Lung (tissue), 12 donors: ENCODE data around the gene SHTN1. TPM values are rescaled to one million over a fixed set of nuclear protein-coding genes. Genes with fewer than 3 reads are reported as not detected.

Experiments
- ATAC-seq: fragments of 200-7000 bp; cut with Tn5 transposase; one replicate; pipeline ENCODE4 v1.9.1; 2020; ENCODE audit warnings: moderate number of reproducible peaks; ENCODE audit not compliant: insufficient read depth, low FRiP score
- DNase-seq, 3 donors: peaks; one replicate each; pipeline ENCODE4 v3.0.0-alpha.2; 2013 to 2017
- H3K27ac ChIP-seq, 2 donors: one replicate each; pipeline ENCODE4 v1.5.1; 2013; ENCODE audit warnings: mild to moderate bottlenecking in 2 of 2, moderate library complexity in 2 of 2, control low read depth in 1 of 2, inconsistent platforms in 1 of 2, low read depth in 1 of 2, low read length in 1 of 2
- H3K27me3 ChIP-seq, 3 donors: one replicate each; pipeline ENCODE4 v1.5.1; 2013; ENCODE audit warnings: low read length in 2 of 3; ENCODE audit not compliant: control insufficient read depth in 3 of 3, insufficient read depth in 3 of 3
- H3K36me3 ChIP-seq, 4 donors: one replicate each; pipeline ENCODE4 v1.5.1; 2013; ENCODE audit warnings: low read length in 4 of 4, mild to moderate bottlenecking in 1 of 4, moderate library complexity in 1 of 4; ENCODE audit not compliant: control insufficient read depth in 4 of 4, insufficient read depth in 4 of 4
- H3K4me1 ChIP-seq, 5 donors: one replicate each; pipeline ENCODE4 v1.5.1; 2013; ENCODE audit warnings: low read length in 5 of 5, mild to moderate bottlenecking in 2 of 5, moderate library complexity in 1 of 5; ENCODE audit not compliant: control insufficient read depth in 5 of 5, insufficient read depth in 5 of 5
- H3K4me3 ChIP-seq: one replicate; pipeline ENCODE4 v1.5.1; 2013; ENCODE audit warnings: mild to moderate bottlenecking, control low read depth, moderate library complexity
- H3K9ac ChIP-seq, 2 donors: one replicate each; pipeline ENCODE4 v1.5.1; 2013; ENCODE audit warnings: low read length in 2 of 2, control low read depth in 1 of 2; ENCODE audit not compliant: insufficient read depth in 1 of 2
- H3K9me3 ChIP-seq, 4 donors: one replicate each; pipeline ENCODE4 v1.5.1; 2013; ENCODE audit warnings: low read length in 3 of 4, mild to moderate bottlenecking in 1 of 4, moderate library complexity in 1 of 4; ENCODE audit not compliant: control insufficient read depth in 4 of 4, insufficient read depth in 3 of 4
- WGBS, 2 donors: extraction: QIAGEN DNeasy Blood & Tissue Kit; methylation state at CpG; one replicate each; pipeline ENCODE4 v1.1.7; 2013; 5-methylcytosine and 5-hydroxymethylcytosine counted together
- polyA plus RNA-seq, 2 donors: library from polyadenylated mRNA; stranded (reverse); fragments of 200-250 nt; gene quantifications; one replicate each; pipeline ENCODE4 v1.2.1, GENCODE V29; 2013
- total RNA-seq, 2 donors: library from RNA; depleted of rRNA in 1 of 2; stranded (reverse); fragments of >200 nt in 1 of 2; gene quantifications; one replicate each; pipeline ENCODE4 v1.2.1, GENCODE V29; 2014 to 2021
- TF ChIP-seq, protein P1 (sequence below): IDR thresholded peaks from 2 replicates; pipeline ENCODE4 v1.5.1; 2012; ENCODE audit warnings: mild to moderate bottlenecking; ENCODE audit errors: control extremely low read depth, extremely low read depth
- donor health status: control.
- donor health status: control.
- donor health status: Bipolar disorder and iron deficiency.
- donor health status: healthy.
- donor health status: DM: yes; HTN: yes; CAD: no.

The SHTN1 gene
- total and polyA plus RNA-seq, 4 donors: 14.0 to 28.4 (median 16.7) TPM

GRCh38 chr10:116875897-116876296 lies 129.1 kb downstream of the SHTN1 start:
- H3K9me3 ChIP-seq: no peaks in the 10 kb centered on the region
- H3K4me1 ChIP-seq: no peaks in the 10 kb centered on the region
- no peak for DNase-seq
- H3K27me3 ChIP-seq: no peaks in the 10 kb centered on the region
- 90 to 92% methylated on average over 2 of the region's 2 CpGs for WGBS, 2 donors
- H3K9ac ChIP-seq: no peak overlapping the region
- no peak overlapping the region for H3K4me3 ChIP-seq
- no peak overlapping the region for H3K27ac ChIP-seq
- H3K36me3 ChIP-seq: no peaks in the 10 kb centered on the region
- no peak for ATAC-seq
- TF ChIP-seq, protein P1, sequence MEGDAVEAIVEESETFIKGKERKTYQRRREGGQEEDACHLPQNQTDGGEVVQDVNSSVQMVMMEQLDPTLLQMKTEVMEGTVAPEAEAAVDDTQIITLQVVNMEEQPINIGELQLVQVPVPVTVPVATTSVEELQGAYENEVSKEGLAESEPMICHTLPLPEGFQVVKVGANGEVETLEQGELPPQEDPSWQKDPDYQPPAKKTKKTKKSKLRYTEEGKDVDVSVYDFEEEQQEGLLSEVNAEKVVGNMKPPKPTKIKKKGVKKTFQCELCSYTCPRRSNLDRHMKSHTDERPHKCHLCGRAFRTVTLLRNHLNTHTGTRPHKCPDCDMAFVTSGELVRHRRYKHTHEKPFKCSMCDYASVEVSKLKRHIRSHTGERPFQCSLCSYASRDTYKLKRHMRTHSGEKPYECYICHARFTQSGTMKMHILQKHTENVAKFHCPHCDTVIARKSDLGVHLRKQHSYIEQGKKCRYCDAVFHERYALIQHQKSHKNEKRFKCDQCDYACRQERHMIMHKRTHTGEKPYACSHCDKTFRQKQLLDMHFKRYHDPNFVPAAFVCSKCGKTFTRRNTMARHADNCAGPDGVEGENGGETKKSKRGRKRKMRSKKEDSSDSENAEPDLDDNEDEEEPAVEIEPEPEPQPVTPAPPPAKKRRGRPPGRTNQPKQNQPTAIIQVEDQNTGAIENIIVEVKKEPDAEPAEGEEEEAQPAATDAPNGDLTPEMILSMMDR: no peak

DNA sequence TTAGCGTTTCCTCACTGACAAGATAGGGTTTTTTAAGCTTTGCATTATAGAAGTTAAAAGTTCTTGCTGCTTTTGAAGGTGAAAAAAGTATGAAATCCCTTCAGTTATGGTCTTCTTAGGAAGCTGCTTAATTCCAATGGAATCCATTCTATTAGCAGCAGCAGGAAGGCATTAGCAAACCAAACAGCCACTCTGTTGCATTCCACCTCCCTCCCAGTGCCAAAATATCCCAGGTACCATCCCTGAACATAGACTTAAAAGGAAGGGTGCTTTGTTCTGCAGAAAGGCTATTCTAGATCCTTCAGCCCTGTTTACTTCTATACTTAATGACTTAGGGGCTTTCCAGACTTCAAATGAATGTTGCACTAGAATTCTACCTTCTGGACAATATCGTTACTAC lies 131.9 kb downstream of the SHTN1 start:
- no peak for DNase-seq
- Histone ChIP-seq H3K9me3 (peaks cover 0 to 2% (median 0%) of the 10 kb centered on the region in 4 donors), H3K4me1 (peaks cover 0 to 1% (median 0%) of the 10 kb centered on the region in 5 donors), H3K4me3 (no peak overlapping the region), H3K9ac (no peak overlapping the region), H3K36me3 (no peaks in the 10 kb centered on the region), H3K27me3 (peaks cover 0 to 4% (median 0%) of the 10 kb centered on the region in 3 donors), H3K27ac (no peak overlapping the region)
- TF ChIP-seq, protein P1: no peak
- ATAC-seq: no peak
- 48 to 68% methylated on average over 2 of the region's 2 CpGs for WGBS, 2 donors

DNA sequence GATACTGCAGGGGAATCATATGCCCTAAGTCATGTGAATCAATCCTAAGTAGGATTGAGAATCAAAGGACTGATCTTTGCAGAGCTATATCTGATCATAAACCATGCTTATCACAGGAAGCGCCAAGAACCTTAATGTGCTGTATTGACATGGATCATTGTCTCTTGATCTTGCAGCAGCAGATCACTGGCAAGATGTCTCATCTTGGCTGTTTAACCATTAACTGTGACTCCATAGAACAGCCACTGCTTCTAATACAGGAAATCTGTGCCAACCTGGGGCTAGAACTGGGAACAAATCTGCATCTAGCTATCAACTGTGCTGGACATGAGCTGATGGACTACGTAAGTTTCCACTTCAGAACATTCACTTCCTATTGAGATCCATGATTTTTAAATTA lies 134.0 kb downstream of the SHTN1 start:
- 90 to 95% methylated on average over 2 of the region's 2 CpGs for WGBS, 2 donors
- ATAC-seq (no peak), DNase-seq (no peak)
- Histone ChIP-seq H3K27ac (no peak overlapping the region), H3K4me1 (peaks cover 0 to 1% (median 0%) of the 10 kb centered on the region in 5 donors), H3K9me3 (peaks cover 0 to 2% (median 0%) of the 10 kb centered on the region in 4 donors), H3K4me3 (no peak overlapping the region), H3K9ac (no peak overlapping the region), H3K27me3 (peaks cover 0 to 4% (median 0%) of the 10 kb centered on the region in 3 donors), H3K36me3 (no peaks in the 10 kb centered on the region)
- TF ChIP-seq, protein P1: no peak

DNA sequence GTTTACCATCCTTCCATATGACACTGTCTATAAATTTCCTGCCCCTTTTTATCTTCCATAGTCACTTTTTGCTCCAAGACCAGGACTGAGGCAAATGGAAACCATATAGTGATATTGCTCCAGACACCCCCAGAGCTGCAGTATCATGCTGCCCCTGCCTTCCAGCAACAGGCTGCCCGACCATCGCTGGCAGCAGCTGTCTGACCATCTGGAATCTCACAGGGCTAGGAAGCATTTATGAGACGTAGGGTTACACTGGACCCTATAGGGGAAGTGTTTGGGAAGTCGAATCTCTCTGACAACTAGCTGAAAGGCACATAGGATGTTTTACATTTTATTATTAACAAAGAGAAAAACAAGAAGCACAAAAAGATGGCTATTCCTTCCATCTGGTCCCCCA lies 136.3 kb downstream of the SHTN1 start:
- DNase-seq (no peak), ATAC-seq (no peak)
- no peaks in the 10 kb centered on the region for H3K36me3 ChIP-seq
- peaks cover 0 to 4% (median 0%) of the 10 kb centered on the region in 3 donors for H3K27me3 ChIP-seq
- H3K9ac ChIP-seq: no peak overlapping the region
- TF ChIP-seq, protein P1: no peak
- 64 to 75% methylated on average over 4 of the region's 4 CpGs for WGBS, 2 donors
- H3K27ac ChIP-seq: no peak overlapping the region
- H3K4me1 ChIP-seq: peaks cover 0 to 1% (median 0%) of the 10 kb centered on the region in 5 donors
- peaks cover 0 to 2% (median 0%) of the 10 kb centered on the region in 4 donors for H3K9me3 ChIP-seq
- H3K4me3 ChIP-seq: no peak overlapping the region
